Medulla oblongata (tissue), 1 donor: ENCODE data around the gene SSX2IP.
"Not testable (repeated sequence)": the region's sequence is repeated elsewhere in the genome, so short reads cannot be mapped to it uniquely, and the experiment has no call there.

ENCODE experiments used
- DNase-seq: peaks from one replicate; pipeline ENCODE4 v3.0.0-alpha.2; 2015; ENCODE audit errors: extremely low spot score

SSX2IP gene

GRCh38 chr1:84677415-84678099 is 12.7 kb downstream of the SSX2IP start:
- DNase-seq: no peak

GRCh38 chr1:84675631-84676030 is 14.6 kb downstream of the SSX2IP start:
- DNase-seq: no peak

- DNase-seq: no peak
These were observed 15.2 kb downstream of the SSX2IP start for GRCh38 chr1:84675106-84675505.

- no peak for DNase-seq
These were observed 15.6 kb downstream of the SSX2IP start for GRCh38 chr1:84674705-84675104.

- no peak for DNase-seq
These were observed 16.2 kb downstream of the SSX2IP start for GRCh38 chr1:84674021-84674420.

- no peak for DNase-seq
These were observed 18.0 kb downstream of the SSX2IP start for GRCh38 chr1:84672080-84672854.

- DNase-seq: no peak
These were observed 20.4 kb downstream of the SSX2IP start for GRCh38 chr1:84669831-84670230.

GRCh38 chr1:84668185-84668584 is 22.1 kb downstream of the SSX2IP start:
- no peak for DNase-seq

- no peak for DNase-seq
These were observed 24.5 kb downstream of the SSX2IP start for GRCh38 chr1:84665703-84666317.

GRCh38 chr1:84653130-84653677 is 37.1 kb downstream of the SSX2IP start:
- no peak for DNase-seq

- no peak for DNase-seq
These were observed 45.8 kb downstream of the SSX2IP start for GRCh38 chr1:84644472-84644871.

- DNase-seq: no peak
These were observed 47.1 kb downstream of the SSX2IP start for GRCh38 chr1:84643183-84643582.

GRCh38 chr1:84642774-84643173 is 47.5 kb downstream of the SSX2IP start:
- DNase-seq: no peak

- DNase-seq: not testable (repeated sequence)
These were observed 50.5 kb downstream of the SSX2IP start for GRCh38 chr1:84639731-84640130.

GRCh38 chr1:84635429-84635828 is 54.8 kb downstream of the SSX2IP start:
- no peak for DNase-seq

GRCh38 chr1:84634536-84635205 is 55.6 kb downstream of the SSX2IP start:
- DNase-seq: no peak

- no peak for DNase-seq
These were observed 57.4 kb downstream of the SSX2IP start for GRCh38 chr1:84632673-84633434.

- no peak for DNase-seq
These were observed 58.1 kb downstream of the SSX2IP start for GRCh38 chr1:84632137-84632536.

GRCh38 chr1:84624876-84625275 is 65.4 kb downstream of the SSX2IP start:
- DNase-seq: no peak

GRCh38 chr1:84621553-84621952 is 68.7 kb downstream of the SSX2IP start:
- DNase-seq: no peak

GRCh38 chr1:84620720-84621313 is 69.4 kb downstream of the SSX2IP start:
- DNase-seq: peak; percentile 79
